Lower leg skin (tissue), 4 donors: ENCODE measurements around the gene SERPINA3. TPM values are rescaled to one million over a fixed set of nuclear protein-coding genes. Genes with fewer than 3 reads are reported as not detected.
A peak's percentile ranks its signal among the peaks of the same experiment; 100 is the strongest.

Experiments
- DNase-seq, 2 donors: peaks; one replicate each; pipeline ENCODE4 v3.0.0-alpha.2; 2019; ENCODE audit warnings: low spot score in 2 of 2
- H3K4me3 ChIP-seq: fragments of 200-600 bp; sonication (generic); 2 replicates; pipeline ENCODE4 v1.5.1; 2017; ENCODE audit warnings: mild to moderate bottlenecking, low read depth; ENCODE audit not compliant: poor library complexity, severe bottlenecking
- POLR2A ChIP-seq, 2 donors: fragments of 450-650 bp; IDR thresholded peaks; one replicate each; pipeline ENCODE4 v1.6.1; 2016 to 2017; ENCODE audit warnings: antibody characterized with exemption in 2 of 2, mild to moderate bottlenecking in 1 of 2, moderate library complexity in 1 of 2
- WGBS, 2 donors: methylation state at CpG; one replicate each; pipeline ENCODE4 v1.1.5; 2018; 5-methylcytosine and 5-hydroxymethylcytosine counted together
- intact Hi-C: fragments of 100-400 bp; cut with DNase I; formaldehyde crosslinking; loops from one replicate; pipeline ENCODE4 v1.15.0; 2023; ENCODE audit warnings: low total_unique reads
- total RNA-seq, 4 donors: library from RNA; depleted of rRNA; stranded (reverse); fragments of >200 nt; gene quantifications; one replicate each; pipeline ENCODE4 v1.1.0, GENCODE V29; 2016
- TF ChIP-seq, protein P1 (sequence below), 3 donors: fragments of 450-650 bp; IDR thresholded peaks; one replicate each; pipeline ENCODE4 v1.5.1; 2016; ENCODE audit warnings: antibody characterized with exemption in 3 of 3, mild to moderate bottlenecking in 3 of 3, moderate library complexity in 2 of 3

Gene SERPINA3
- total RNA-seq, 4 donors from 2014 or later = 9.9 to 95.8 (median 25.7) TPM

DNA sequence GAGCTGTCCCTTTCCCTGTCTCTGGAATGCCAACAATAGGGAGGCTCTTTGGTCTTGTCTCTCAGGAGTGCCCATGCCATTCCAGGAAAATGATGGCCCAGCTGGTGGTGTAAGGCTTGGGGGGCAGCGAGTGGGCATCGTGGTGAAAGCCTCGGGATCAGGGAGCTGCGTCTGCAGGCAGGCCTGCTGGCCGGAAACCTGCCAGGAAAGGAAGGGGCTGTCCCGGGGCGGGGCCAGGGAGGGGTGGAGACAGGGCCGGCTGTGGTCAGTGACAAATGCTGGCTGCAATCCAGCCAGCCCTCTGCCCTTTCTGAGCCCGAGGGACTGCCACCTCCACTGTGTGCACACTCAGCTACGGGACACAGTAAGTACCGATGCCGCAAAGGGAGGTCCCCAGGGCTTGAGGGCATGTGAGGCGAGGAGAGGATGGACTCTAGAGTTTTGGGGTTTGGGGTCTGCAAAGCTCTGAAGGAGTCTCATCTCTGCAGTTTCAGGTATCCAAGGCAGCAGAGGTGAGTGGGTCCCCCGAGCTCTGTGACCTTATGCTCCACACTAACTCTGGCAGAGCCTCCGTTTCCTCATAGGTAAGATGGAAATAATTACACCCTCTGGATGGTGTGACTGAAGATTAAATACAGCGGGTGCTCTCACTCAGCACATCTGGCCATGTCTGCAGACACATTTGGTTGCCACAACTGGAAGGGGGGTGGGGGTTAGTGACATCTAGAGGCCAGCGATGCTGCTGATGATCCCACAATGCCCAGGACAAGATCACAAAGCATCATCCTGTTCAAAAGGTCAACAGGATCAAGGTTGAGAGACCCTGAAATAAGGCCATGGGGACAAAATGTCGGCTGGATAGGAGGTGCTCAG is 30.8 kb upstream of the SERPINA3 start, which contains the start of gene SERPINA5:
Gene SERPINA5 (plus strand): TSS at position 300 of the 873 bp plus-strand sequence. CDS start 5,937 bp downstream, outside the sequence.
- intact Hi-C loops = no loop called here
- no peak within 1 kb of the TSS for H3K4me3 ChIP-seq
- DNase-seq = peak in 1 of 2 donors; percentile 87
- 41 to 59% methylated on average over 18 of the region's 18 CpGs for WGBS, 2 donors
- TF ChIP-seq, protein P1, sequence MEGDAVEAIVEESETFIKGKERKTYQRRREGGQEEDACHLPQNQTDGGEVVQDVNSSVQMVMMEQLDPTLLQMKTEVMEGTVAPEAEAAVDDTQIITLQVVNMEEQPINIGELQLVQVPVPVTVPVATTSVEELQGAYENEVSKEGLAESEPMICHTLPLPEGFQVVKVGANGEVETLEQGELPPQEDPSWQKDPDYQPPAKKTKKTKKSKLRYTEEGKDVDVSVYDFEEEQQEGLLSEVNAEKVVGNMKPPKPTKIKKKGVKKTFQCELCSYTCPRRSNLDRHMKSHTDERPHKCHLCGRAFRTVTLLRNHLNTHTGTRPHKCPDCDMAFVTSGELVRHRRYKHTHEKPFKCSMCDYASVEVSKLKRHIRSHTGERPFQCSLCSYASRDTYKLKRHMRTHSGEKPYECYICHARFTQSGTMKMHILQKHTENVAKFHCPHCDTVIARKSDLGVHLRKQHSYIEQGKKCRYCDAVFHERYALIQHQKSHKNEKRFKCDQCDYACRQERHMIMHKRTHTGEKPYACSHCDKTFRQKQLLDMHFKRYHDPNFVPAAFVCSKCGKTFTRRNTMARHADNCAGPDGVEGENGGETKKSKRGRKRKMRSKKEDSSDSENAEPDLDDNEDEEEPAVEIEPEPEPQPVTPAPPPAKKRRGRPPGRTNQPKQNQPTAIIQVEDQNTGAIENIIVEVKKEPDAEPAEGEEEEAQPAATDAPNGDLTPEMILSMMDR (IDR thresholded peaks at IDR 0.05) = no peak
- no peak for TF ChIP-seq POLR2A (IDR thresholded peaks at IDR 0.05)

DNA sequence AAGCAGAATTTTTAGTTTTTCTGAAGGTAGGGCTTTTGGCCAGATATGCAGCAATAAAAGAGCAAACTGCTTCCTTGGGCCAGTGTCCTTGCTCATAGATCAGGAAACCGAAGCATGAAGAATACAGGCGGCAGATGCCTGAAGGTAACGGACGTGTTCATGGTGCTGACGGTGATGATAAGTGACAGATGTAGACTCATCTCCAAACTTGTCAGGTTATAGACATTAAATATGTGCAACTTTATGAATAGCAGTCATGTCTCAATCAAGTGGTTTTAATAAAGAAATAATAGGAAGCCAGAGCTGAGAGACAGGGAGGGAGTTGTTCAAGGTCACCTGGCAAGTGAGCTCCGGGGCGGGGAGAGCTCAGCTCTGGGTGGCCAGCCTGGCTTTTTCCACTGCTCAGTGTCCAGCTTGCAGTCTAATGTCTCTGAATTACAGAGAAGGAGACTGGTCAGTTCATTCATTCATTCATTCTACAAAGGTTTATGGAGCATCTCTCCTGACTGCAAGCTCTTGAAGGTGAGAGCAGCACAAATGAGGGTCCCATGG is 29.9 kb upstream of the SERPINA3 start:
- no peak overlapping the region for H3K4me3 ChIP-seq
- 54 to 68% methylated on average over 7 of the region's 7 CpGs for WGBS, 2 donors
- TF ChIP-seq, protein P1 (IDR thresholded peaks at IDR 0.05) = no peak
- no peak for TF ChIP-seq POLR2A (IDR thresholded peaks at IDR 0.05)
- peak in 1 of 2 donors; percentile 68 for DNase-seq
- intact Hi-C loops = no loop called here

DNA sequence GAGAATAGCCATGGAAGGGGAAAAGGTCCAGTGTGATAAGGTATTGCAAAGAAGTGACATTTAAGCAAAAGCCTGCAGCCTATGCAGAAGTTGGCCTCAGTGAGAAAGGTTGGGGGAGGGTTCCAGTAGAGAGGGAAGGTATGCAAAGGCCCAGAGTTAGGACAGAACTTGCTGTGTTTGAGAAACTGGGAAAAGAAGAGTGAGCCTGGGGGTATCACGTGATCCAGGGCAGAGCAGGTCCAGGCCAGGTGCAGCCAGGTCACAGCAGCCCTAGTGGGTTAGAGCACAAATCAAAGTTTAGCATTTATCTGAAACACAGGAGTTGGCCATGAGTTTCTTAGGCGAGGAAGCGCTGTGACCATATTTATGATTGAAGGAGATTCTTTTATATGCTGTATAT is 29.3 kb upstream of the SERPINA3 start:
- TF ChIP-seq, protein P1 (IDR thresholded peaks at IDR 0.05) = no peak
- no peak for TF ChIP-seq POLR2A (IDR thresholded peaks at IDR 0.05)
- WGBS, 2 donors = 53 to 83% methylated on average over 3 of the region's 3 CpGs
- intact Hi-C loops = no loop called here
- H3K4me3 ChIP-seq = no peak overlapping the region
- no peak for DNase-seq

DNA sequence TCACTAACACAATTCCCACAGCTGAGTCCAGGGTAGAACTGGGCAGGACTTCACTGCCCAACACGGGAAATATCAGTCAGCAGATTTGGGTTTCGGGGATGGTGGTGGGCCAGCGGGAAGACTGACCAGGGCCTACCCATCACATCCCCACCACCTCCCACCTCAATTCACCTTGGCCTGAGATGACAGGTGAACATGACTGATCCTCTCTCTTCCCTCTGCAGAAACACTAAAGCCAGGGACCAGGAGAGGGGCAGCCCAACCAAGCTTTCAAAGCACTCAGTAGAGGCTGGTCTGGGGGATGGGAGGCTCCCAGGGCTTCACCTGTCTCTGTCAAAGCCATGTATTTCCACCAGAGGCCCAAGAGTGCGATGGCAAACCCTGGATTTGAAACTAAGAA is 28.6 kb upstream of the SERPINA3 start:
- DNase-seq = peak in 1 of 2 donors; percentile 65
- no peak for TF ChIP-seq POLR2A (IDR thresholded peaks at IDR 0.05)
- TF ChIP-seq, protein P1 (IDR thresholded peaks at IDR 0.05) = no peak
- intact Hi-C loops = no loop called here
- 85 to 90% methylated on average over 4 of the region's 4 CpGs for WGBS, 2 donors
- H3K4me3 ChIP-seq = no peak overlapping the region

DNA sequence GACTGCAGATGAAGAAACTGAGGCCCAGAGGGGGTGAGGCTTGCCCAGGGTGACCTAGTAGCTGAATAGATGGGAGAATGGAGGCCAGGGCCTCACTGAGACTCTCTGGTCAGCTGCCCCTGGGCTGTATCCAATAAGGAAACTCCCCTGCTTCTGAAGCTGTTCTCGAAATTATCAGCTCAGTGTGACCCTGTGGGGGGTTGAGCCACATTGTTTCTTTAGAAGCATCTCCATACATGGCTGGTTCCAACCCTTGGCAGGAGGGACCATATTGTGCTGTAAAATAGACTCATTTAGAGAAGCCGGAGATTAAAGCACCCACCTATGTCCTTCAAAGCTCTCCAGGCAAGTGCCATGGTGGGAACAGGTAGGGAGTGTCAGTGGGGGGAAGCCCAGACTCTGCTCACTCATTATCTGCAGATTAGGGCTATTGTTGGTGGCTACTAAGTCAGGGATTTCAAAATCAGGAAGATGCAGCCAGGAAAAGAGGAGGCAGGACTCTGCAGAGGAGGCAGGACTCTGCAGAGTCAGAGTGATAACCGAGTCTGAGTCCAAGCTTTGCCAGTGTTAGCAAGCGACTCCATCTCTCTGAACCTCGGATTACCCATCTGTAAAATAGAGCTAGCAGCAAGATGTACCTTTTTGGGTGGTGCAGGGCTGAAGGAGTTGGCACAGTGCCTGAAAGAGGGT is 27.5 kb upstream of the SERPINA3 start:
- intact Hi-C loops = no loop called here
- TF ChIP-seq, protein P1 (IDR thresholded peaks at IDR 0.05) = no peak
- TF ChIP-seq POLR2A (IDR thresholded peaks at IDR 0.05) = no peak
- no peak overlapping the region for H3K4me3 ChIP-seq
- 75 to 79% methylated on average over 5 of the region's 5 CpGs for WGBS, 2 donors
- peak in 1 of 2 donors; percentile 76 for DNase-seq
